Effector memory CD8-positive, alpha-beta T cell (primary cell): ENCODE measurements around the gene SMAD9.

Experiments used
- ATAC-seq: fragments of 150-1000 bp; cut with Tn5 transposase; replicated peaks from 2 replicates; pipeline ENCODE4 v1.10.0; 2021; ENCODE audit warnings: mild to moderate bottlenecking, moderate library complexity
- DNase-seq, 3 experiments: peaks; one replicate each; pipeline ENCODE4 v3.0.0; 2021
- H3K27ac Mint-ChIP-seq, 2 donors: one replicate each; pipeline ENCODE4 v1.8.0; 2022; ENCODE audit warnings: mild to moderate bottlenecking in 2 of 2, mixed read lengths in 2 of 2, moderate library complexity in 2 of 2
- H3K27me3 Mint-ChIP-seq, 2 donors: one replicate each; pipeline ENCODE4 v1.8.0; 2022; ENCODE audit warnings: mixed read lengths in 2 of 2
- H3K36me3 Mint-ChIP-seq: one replicate; pipeline ENCODE4 v1.8.0; 2022; ENCODE audit warnings: mild to moderate bottlenecking, moderate library complexity, mixed read lengths; ENCODE audit not compliant: insufficient read depth
- H3K4me1 Mint-ChIP-seq, 2 donors: one replicate each; pipeline ENCODE4 v1.8.0; 2022; ENCODE audit warnings: low read depth in 2 of 2, mixed read lengths in 2 of 2
- H3K4me3 Mint-ChIP-seq, 2 donors: one replicate each; pipeline ENCODE4 v1.8.0; 2022; ENCODE audit warnings: mild to moderate bottlenecking in 2 of 2, mixed read lengths in 2 of 2, moderate library complexity in 2 of 2
- H3K9me3 Mint-ChIP-seq, 2 donors: one replicate each; pipeline ENCODE4 v1.8.0; 2022; ENCODE audit warnings: mixed read lengths in 2 of 2
- total RNA-seq, 9 experiments: gene quantifications; one replicate each; lab custom pipeline; 2026; lab: John Stamatoyannopoulos, UW

SMAD9 gene
- total RNA-seq: 0 to 2.8 (median 0.07) reads per million in 9 experiments

DNA sequence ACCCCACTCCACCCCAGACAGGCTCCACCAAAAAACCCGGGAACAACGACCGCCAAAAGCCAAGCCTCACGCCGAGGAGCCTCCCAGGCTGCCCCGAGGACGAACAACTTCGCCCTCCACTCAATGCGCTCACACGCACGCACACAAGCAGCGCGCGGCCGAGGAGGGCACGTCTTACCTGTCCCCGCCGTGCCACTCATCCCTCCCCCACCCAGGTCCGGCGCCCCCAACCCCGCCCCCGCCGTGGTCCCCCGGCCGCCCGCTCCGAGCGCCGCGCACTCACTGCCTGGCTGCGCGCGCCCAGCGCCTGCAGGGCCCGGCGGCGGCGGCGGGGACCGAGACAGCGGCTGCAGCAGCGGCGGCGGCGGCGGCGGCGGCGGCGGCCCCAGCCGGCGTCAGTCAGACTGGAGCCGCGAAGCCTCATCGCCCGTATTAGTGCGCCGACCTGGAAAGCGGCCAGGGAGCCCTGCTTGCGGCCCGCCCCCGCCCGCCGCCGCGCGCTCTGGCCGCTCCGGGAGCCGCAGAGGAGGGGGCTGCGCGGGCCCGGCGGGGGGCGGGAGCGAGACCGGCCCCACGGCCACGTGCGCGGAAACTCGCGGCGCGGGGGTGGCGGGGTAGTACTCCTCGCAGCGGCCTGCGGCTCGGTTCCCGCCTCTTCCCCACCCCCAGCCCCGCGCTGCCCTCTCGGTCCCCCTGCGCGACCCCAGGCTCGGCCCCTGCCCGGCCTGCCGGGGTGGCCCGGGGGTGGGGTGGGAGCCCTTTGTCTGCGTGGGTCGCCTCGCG lies at the start of gene SMAD9:
Gene SMAD9 (minus strand): TSS at position 406 of the 783 bp plus-strand sequence. CDS start 40,549 bp downstream, outside the sequence.
- Mint-ChIP-seq H3K36me3 (peaks cover 2% of the 10 kb centered on the region), H3K27ac (no peak within 1 kb of the TSS), H3K4me1 (peaks cover 6 to 9% of the 10 kb centered on the region in 2 donors), H3K27me3 (peaks cover 72 to 74% of the 10 kb centered on the region in 2 donors), H3K4me3 (peak within 1 kb of the TSS; percentile 71 to 73), H3K9me3 (no peaks in the 10 kb centered on the region)
- ATAC-seq (peak; percentile 43), DNase-seq (no peak)

- Mint-ChIP-seq H3K27ac (no peak overlapping the region), H3K36me3 (peaks cover 65% of the 10 kb centered on the region), H3K27me3 (no peaks in the 10 kb centered on the region), H3K4me3 (no peak overlapping the region), H3K9me3 (no peaks in the 10 kb centered on the region), H3K4me1 (peaks cover 0 to 11% of the 10 kb centered on the region in 2 donors)
- DNase-seq (no peak), ATAC-seq (no peak)
Measured at GRCh38 chr13:36966404-36966803, 46.4 kb upstream of the SMAD9 start.

GRCh38 chr13:36965767-36966166 lies 45.7 kb upstream of the SMAD9 start:
- H3K4me1 Mint-ChIP-seq: peaks cover 0 to 11% of the 10 kb centered on the region in 2 donors
- no peaks in the 10 kb centered on the region for H3K9me3 Mint-ChIP-seq
- no peak overlapping the region for H3K27ac Mint-ChIP-seq
- DNase-seq: no peak
- H3K4me3 Mint-ChIP-seq: no peak overlapping the region
- no peaks in the 10 kb centered on the region for H3K27me3 Mint-ChIP-seq
- peaks cover 63% of the 10 kb centered on the region for H3K36me3 Mint-ChIP-seq
- ATAC-seq: no peak

DNA sequence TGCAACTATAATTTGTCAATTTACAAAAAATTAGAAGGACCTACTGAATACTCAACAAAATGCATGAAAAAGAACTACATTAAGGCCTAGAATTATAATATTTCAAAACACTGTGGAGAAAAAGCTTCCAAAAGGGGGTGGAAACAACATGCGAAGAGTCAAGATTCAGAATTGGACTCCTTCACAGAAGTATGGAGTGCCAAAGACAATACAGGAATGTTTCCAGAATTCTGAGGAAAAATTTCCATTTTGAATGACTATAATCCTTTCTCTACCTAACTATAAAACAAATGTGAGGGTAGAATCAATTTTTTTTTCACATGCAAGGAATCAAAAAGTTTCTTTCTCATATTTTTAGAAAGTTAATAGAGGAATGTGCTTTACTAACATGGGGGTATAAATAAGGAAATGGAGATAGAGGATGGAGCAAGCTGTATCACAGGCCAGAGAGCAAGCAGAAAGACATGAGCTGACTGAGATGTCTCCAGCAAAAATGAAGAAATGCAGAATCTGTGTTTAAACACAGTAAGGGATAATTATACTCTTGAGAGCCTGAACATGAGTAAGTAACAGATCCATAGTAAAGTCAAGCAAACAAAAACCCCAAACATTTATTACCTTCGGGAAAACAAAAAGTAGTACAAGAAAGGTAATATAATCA lies 39.5 kb upstream of the SMAD9 start:
- Mint-ChIP-seq H3K36me3 (peaks cover 32% of the 10 kb centered on the region), H3K4me1 (peaks cover 6% of the 10 kb centered on the region in 2 donors), H3K27ac (peak overlapping the region in 1 of 2 donors; percentile 67), H3K4me3 (no peak overlapping the region), H3K9me3 (no peaks in the 10 kb centered on the region), H3K27me3 (no peaks in the 10 kb centered on the region)
- DNase-seq (no peak), ATAC-seq (no peak)

GRCh38 chr13:36954542-36954941 lies 34.5 kb upstream of the SMAD9 start:
- H3K4me3 Mint-ChIP-seq: no peak overlapping the region
- no peaks in the 10 kb centered on the region for H3K9me3 Mint-ChIP-seq
- no peaks in the 10 kb centered on the region for H3K27me3 Mint-ChIP-seq
- DNase-seq (no peak), ATAC-seq (no peak)
- peaks cover 26% of the 10 kb centered on the region for H3K36me3 Mint-ChIP-seq
- H3K27ac Mint-ChIP-seq: peak overlapping the region in 1 of 2 donors; percentile 56
- peaks cover 0 to 6% of the 10 kb centered on the region in 2 donors for H3K4me1 Mint-ChIP-seq

DNA sequence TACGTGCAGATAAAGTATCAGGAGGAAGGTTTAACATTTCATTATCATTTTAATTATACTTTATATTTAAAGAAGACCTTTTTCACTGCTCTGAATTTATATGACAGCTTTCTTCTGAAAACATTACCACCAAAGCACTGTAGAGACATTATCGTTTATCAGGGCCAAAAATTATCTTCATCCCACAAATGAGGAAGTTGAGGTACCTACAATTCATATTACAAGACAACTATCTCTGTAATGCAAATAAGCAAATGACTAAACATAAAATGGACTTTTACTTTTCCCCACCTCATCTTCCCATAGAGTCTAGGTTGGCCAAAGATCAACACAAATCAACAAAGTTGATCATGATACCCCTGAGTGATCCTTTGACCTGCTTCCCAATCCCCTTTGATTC lies 30.9 kb upstream of the SMAD9 start:
- H3K36me3 Mint-ChIP-seq: peaks cover 22% of the 10 kb centered on the region
- no peak overlapping the region for H3K27ac Mint-ChIP-seq
- ATAC-seq (no peak), DNase-seq (no peak)
- H3K4me1 Mint-ChIP-seq: no peaks in the 10 kb centered on the region
- H3K27me3 Mint-ChIP-seq: no peaks in the 10 kb centered on the region
- H3K4me3 Mint-ChIP-seq: no peak overlapping the region
- no peaks in the 10 kb centered on the region for H3K9me3 Mint-ChIP-seq

- no peaks in the 10 kb centered on the region for H3K27me3 Mint-ChIP-seq
- H3K4me1 Mint-ChIP-seq: no peaks in the 10 kb centered on the region
- DNase-seq (no peak), ATAC-seq (no peak)
- no peak overlapping the region for H3K4me3 Mint-ChIP-seq
- peaks cover 22% of the 10 kb centered on the region for H3K36me3 Mint-ChIP-seq
- H3K9me3 Mint-ChIP-seq: no peaks in the 10 kb centered on the region
- peak overlapping the region in 1 of 2 donors; percentile 16 for H3K27ac Mint-ChIP-seq
Measured at GRCh38 chr13:36950330-36950729, 30.3 kb upstream of the SMAD9 start.

GRCh38 chr13:36945078-36945477 lies 25.0 kb upstream of the SMAD9 start:
- Mint-ChIP-seq H3K27me3 (peaks cover 0 to 6% of the 10 kb centered on the region in 2 donors), H3K4me1 (no peaks in the 10 kb centered on the region), H3K4me3 (no peak overlapping the region), H3K27ac (no peak overlapping the region), H3K9me3 (no peaks in the 10 kb centered on the region), H3K36me3 (peaks cover 9% of the 10 kb centered on the region)
- ATAC-seq (no peak), DNase-seq (no peak)

- Mint-ChIP-seq H3K36me3 (no peaks in the 10 kb centered on the region), H3K9me3 (peaks cover 0 to 3% of the 10 kb centered on the region in 2 donors), H3K27ac (no peak overlapping the region), H3K27me3 (peaks cover 30 to 38% of the 10 kb centered on the region in 2 donors), H3K4me3 (no peak overlapping the region), H3K4me1 (peaks cover under 1% of the 10 kb centered on the region in 2 donors)
- no peak for DNase-seq
- ATAC-seq: no peak
Measured at GRCh38 chr13:36925603-36926002, 5.6 kb upstream of the SMAD9 start.

GRCh38 chr13:36924001-36924400 lies 4.0 kb upstream of the SMAD9 start:
- Mint-ChIP-seq H3K27ac (no peak overlapping the region), H3K36me3 (no peaks in the 10 kb centered on the region), H3K27me3 (peaks cover 39 to 45% of the 10 kb centered on the region in 2 donors), H3K4me3 (no peak overlapping the region), H3K9me3 (no peaks in the 10 kb centered on the region), H3K4me1 (peaks cover 6% of the 10 kb centered on the region in 2 donors)
- DNase-seq (no peak), ATAC-seq (no peak)

DNA sequence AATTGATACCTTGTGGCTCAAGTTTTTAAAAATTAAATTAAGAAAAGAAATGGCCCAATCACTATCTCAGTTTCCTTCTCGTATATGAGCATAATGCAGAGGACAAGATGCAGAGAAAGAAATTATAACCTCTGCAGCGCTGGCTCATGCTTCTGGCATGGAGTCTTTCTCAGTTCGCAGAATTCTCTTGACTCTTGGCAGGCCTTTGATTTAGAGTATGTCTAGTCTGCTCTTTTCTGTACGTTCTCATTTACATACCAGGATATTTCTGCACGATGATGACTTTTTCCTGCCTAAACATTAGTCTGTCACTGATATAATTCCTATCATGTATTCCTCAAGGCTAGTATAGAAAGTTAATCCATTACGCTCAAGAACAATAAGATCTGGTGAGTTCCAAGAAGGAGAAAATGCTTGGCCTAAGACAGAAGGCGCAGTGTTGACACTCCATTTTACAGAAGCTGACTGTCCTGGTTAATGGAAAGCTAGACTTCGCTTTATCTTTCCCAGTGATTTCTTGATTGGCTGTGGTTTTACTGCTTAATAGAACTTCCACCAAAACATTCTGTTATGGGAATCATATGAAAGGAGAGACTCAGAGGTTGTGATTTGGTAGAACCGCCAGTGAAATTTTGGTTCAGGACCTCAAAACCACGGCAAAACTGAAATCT lies 1.7 kb upstream of the SMAD9 start:
- ATAC-seq (no peak), DNase-seq (no peak)
- peaks cover 58 to 61% of the 10 kb centered on the region in 2 donors for H3K27me3 Mint-ChIP-seq
- H3K27ac Mint-ChIP-seq: no peak overlapping the region
- H3K4me1 Mint-ChIP-seq: peaks cover 6 to 9% of the 10 kb centered on the region in 2 donors
- H3K4me3 Mint-ChIP-seq: no peak overlapping the region
- H3K9me3 Mint-ChIP-seq: no peaks in the 10 kb centered on the region
- no peaks in the 10 kb centered on the region for H3K36me3 Mint-ChIP-seq

DNA sequence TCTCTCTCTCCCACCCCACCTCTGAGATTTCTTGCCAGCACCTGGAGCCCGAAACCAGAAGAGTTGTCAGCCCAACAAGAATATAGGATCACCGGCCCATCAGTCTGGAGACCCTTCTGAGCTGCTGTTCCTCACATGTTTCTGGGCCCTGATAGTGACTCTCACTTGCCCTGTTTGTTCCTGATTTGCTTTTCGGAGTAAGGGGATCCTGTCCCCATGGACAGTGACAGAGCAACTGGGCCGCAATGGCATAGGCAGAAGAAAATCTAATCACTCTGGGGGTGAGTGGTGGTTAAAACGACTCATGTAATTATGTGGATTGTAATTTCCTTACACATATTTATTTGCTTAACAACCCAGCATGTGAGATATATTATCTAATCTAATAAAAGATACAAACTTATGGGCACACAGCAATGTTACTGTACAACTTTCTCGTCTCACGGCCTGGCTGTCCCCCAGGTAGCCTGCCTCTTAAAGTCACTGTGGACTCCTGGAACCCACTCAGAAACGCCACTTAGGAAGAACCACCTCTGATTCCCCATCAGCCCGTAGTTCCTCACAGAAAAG lies 663 bp upstream of the SMAD9 start:
- Mint-ChIP-seq H3K4me3 (peak overlapping the region; percentile 71 to 73), H3K9me3 (no peaks in the 10 kb centered on the region), H3K4me1 (peaks cover 6 to 9% of the 10 kb centered on the region in 2 donors), H3K36me3 (peaks cover 2% of the 10 kb centered on the region), H3K27ac (no peak overlapping the region), H3K27me3 (peaks cover 69 to 72% of the 10 kb centered on the region in 2 donors)
- ATAC-seq (no peak), DNase-seq (no peak)

- H3K9me3 Mint-ChIP-seq: no peaks in the 10 kb centered on the region
- peaks cover 6 to 9% of the 10 kb centered on the region in 2 donors for H3K4me1 Mint-ChIP-seq
- peaks cover 69 to 74% of the 10 kb centered on the region in 2 donors for H3K27me3 Mint-ChIP-seq
- no peak overlapping the region for H3K27ac Mint-ChIP-seq
- peaks cover 2% of the 10 kb centered on the region for H3K36me3 Mint-ChIP-seq
- no peak for ATAC-seq
- peak overlapping the region; percentile 31 to 36 for H3K4me3 Mint-ChIP-seq
- DNase-seq: no peak
Measured at GRCh38 chr13:36919171-36919832, 736 bp downstream of the SMAD9 start.
